Epithelial cell of prostate (primary cell): Measurements from ENCODE around the gene PROKR1.

Experiments
- DNase-seq: peaks from one replicate; pipeline ENCODE4 v3.0.0-alpha.2; 2011; ENCODE audit warnings: low read depth, low spot score
- H3K27ac ChIP-seq: fragments of 450-650 bp; 2 replicates; pipeline ENCODE4 v1.5.1; 2017; ENCODE audit warnings: mild to moderate bottlenecking

The PROKR1 gene

GRCh38 chr2:68693951-68694350 is 50.6 kb downstream of the PROKR1 start:
- H3K27ac ChIP-seq: no peak overlapping the region
- DNase-seq: no peak

DNA sequence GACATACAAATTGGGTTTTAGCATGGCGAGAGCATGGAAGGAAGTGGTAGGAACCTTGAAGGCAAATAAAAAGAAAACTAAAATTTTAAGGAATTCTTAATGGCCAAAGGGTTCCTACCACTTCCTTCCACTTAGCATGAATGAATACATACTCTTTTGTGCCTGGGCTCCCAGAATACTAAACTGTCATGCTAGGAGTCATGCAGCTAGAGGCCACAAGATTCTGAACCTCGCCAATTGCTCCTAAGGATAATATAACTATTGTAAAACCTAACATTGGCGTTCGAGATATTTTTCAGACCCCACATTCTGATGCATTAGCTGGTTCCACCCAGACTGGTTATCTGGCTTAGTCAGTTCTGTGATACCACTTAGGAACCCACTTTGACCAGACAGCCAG is 52.6 kb downstream of the PROKR1 start:
- no peak overlapping the region for H3K27ac ChIP-seq
- no peak for DNase-seq

DNA sequence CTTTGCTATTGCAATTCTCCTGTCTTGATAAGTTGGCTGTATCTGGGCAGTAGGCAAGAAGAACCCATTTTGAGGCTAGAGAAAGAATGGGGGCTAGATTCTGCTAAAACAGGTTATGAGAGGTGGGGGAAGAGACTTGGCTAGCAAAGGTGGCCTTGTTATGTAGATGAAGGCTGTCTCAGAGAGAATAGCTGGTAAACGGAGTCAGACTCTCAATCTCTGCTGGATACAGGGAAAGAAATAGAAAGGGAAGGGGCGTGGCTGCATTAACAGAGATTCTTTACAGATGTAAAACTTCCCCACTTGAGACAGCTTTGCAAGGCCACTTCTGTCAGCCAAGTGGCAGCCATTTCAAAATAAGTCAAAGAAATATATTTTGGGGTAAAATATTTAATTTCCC is 53.2 kb downstream of the PROKR1 start:
- DNase-seq: no peak
- H3K27ac ChIP-seq: no peak overlapping the region

GRCh38 chr2:68698567-68699377 is 55.4 kb downstream of the PROKR1 start:
- no peak for DNase-seq
- H3K27ac ChIP-seq: no peak overlapping the region

GRCh38 chr2:68700560-68700959 is 57.2 kb downstream of the PROKR1 start:
- no peak for DNase-seq
- H3K27ac ChIP-seq: no peak overlapping the region

GRCh38 chr2:68706637-68707036 is 63.3 kb downstream of the PROKR1 start:
- no peak overlapping the region for H3K27ac ChIP-seq
- DNase-seq: no peak
